HepG2 (cell line): Measurements from ENCODE around the gene TRIM8. TPM values are rescaled to one million over a fixed set of nuclear protein-coding genes. Genes with fewer than 3 reads are reported as not detected.

ENCODE experiments used
- ATF7 ChIP-seq, 2 experiments: fragments of 450-650 bp in 1 of 2; sonication (generic) in 1 of 2; formaldehyde crosslinking in 1 of 2; IDR thresholded peaks; 2 replicates each; pipeline versions ENCODE4 v1.4.0 to v1.6.1; 2016 to 2020; ENCODE audit warnings: antibody characterized with exemption in 1 of 2, mild to moderate bottlenecking in 1 of 2, missing genetic modification reagents in 1 of 2
- FOSL2 ChIP-seq: sonication (generic); formaldehyde crosslinking; IDR thresholded peaks from 2 replicates; pipeline ENCODE4 v1.4.0; 2020; ENCODE audit warnings: missing genetic modification reagents
- GFI1 ChIP-seq: sonication (generic); formaldehyde crosslinking; IDR thresholded peaks from 2 replicates; pipeline ENCODE4 v1.5.0; 2020; ENCODE audit warnings: missing genetic modification reagents, mild to moderate bottlenecking, borderline replicate concordance
- HMG20A ChIP-seq: IDR thresholded peaks from 2 replicates; pipeline ENCODE4 v1.6.1; 2016; ENCODE audit warnings: borderline replicate concordance
- HNRNPL ChIP-seq: fragments of 200-400 bp; formaldehyde crosslinking; IDR thresholded peaks from 2 replicates; pipeline ENCODE4 v1.6.1; 2017; ENCODE audit warnings: mild to moderate bottlenecking, low read depth, low read length
- PAXIP1 ChIP-seq: sonication (generic); formaldehyde crosslinking; conservative IDR thresholded peaks from 2 replicates; pipeline ENCODE4 v1.4.0; 2020; ENCODE audit warnings: mild to moderate bottlenecking, missing genetic modification reagents, moderate library complexity
- POLR2AphosphoS2 ChIP-seq: IDR thresholded peaks from 2 replicates; pipeline ENCODE4 v1.6.1; 2011; ENCODE audit warnings: low read depth, low read length, improper control_type of control experiment
- RAD51 ChIP-seq: fragments of 450-650 bp; IDR thresholded peaks from 2 replicates; pipeline ENCODE4 v1.6.1; 2016; ENCODE audit warnings: borderline replicate concordance
- RBFOX2 ChIP-seq: fragments of 200-400 bp; formaldehyde crosslinking; IDR thresholded peaks from 2 replicates; pipeline ENCODE4 v1.6.1; 2017; ENCODE audit warnings: low read depth, mild to moderate bottlenecking, low read length
- RBM22 ChIP-seq: fragments of 200-400 bp; formaldehyde crosslinking; optimal IDR thresholded peaks from 2 replicates; pipeline ENCODE3; 2017; ENCODE audit warnings: mild to moderate bottlenecking, low read length, moderate library complexity
- SOX5 ChIP-seq: IDR thresholded peaks from 2 replicates; pipeline ENCODE4 v1.6.1; 2016; ENCODE audit warnings: borderline replicate concordance
- TSC22D2 ChIP-seq: sonication (generic); formaldehyde crosslinking; IDR thresholded peaks from 2 replicates; pipeline ENCODE4 v1.5.1; 2020; ENCODE audit warnings: missing genetic modification reagents, mild to moderate bottlenecking, borderline replicate concordance
- ZKSCAN1 ChIP-seq: fragments of 150-350 bp; IDR thresholded peaks from 2 replicates; pipeline ENCODE4 v1.6.1; 2014; ENCODE audit warnings: low read length
- ZNF205 ChIP-seq: IDR thresholded peaks from 2 replicates; pipeline ENCODE4 v1.6.1; 2018; ENCODE audit warnings: missing biosample characterization, missing genetic modification reagents
- ZNF296 ChIP-seq: sonication (generic); formaldehyde crosslinking; conservative IDR thresholded peaks from 2 replicates; pipeline ENCODE4 v1.5.0; 2020; ENCODE audit warnings: mild to moderate bottlenecking, missing genetic modification reagents
- ZNF441 ChIP-seq: sonication (generic); formaldehyde crosslinking; IDR thresholded peaks from 2 replicates; pipeline ENCODE4 v1.7.0; 2021; ENCODE audit warnings: missing genetic modification reagents, borderline replicate concordance
- ZNF577 ChIP-seq: sonication (generic); formaldehyde crosslinking; IDR thresholded peaks from 2 replicates; pipeline ENCODE4 v1.4.0; 2020; ENCODE audit warnings: mild to moderate bottlenecking, low read depth, missing genetic modification reagents, borderline replicate concordance
- ZNF75D ChIP-seq: sonication (generic); formaldehyde crosslinking; IDR thresholded peaks from 2 replicates; pipeline ENCODE4 v1.8.1; 2023; ENCODE audit warnings: missing genetic modification reagents, mild to moderate bottlenecking, borderline replicate concordance
- polyA plus RNA-seq, 8 experiments: library from polyadenylated mRNA; depleted of rRNA in 3 of 8; stranded (reverse) in 7 of 8; unstranded in 1 of 8; fragments of >200 nt; fragmentation: Illumina TruSeq in 4 of 8; extraction: Trizol in 4 of 8; gene quantifications; 2 replicates each; pipeline versions ENCODE4 v1.2.1 to v1.2.3, GENCODE V29; 2011 to 2016; ENCODE audit warnings: low read depth in 4 of 8, missing spikeins in 1 of 8, mixed read lengths in 1 of 8; ENCODE audit not compliant: insufficient read depth in 1 of 8
- total RNA-seq, 5 experiments: library from RNA; depleted of rRNA; stranded (reverse); fragments of >200 nt; fragmentation: Illumina TruSeq; extraction: Trizol; gene quantifications; 2 replicates each; pipeline ENCODE4 v1.2.3, GENCODE V29; 2016; ENCODE audit warnings: low read depth in 1 of 5
- TF ChIP-seq, protein P1 (sequence below): IDR thresholded peaks from 2 replicates; pipeline ENCODE4 v1.6.1; 2016; ENCODE audit warnings: mild to moderate bottlenecking
- TF ChIP-seq, protein P2 (sequence below): sonication (generic); formaldehyde crosslinking; IDR thresholded peaks from 2 replicates; pipeline ENCODE4 v1.4.0; 2020; ENCODE audit warnings: missing genetic modification reagents
- TF ChIP-seq, protein P3 (sequence below): sonication (generic); formaldehyde crosslinking; IDR thresholded peaks from 2 replicates; pipeline ENCODE4 v1.5.0; 2020; ENCODE audit warnings: mild to moderate bottlenecking, missing genetic modification reagents, moderate library complexity

Gene TRIM8
- total and polyA plus RNA-seq, 2 of the 13 experiments (the other 11 are each of a cell fraction or from before 2014, with no cell fraction given), result 38.9 to 66.5 TPM

GRCh38 chr10:102657984-102658724 lies 13.9 kb downstream of the TRIM8 start (continued):
- TF ChIP-seq PAXIP1 (CRISPR knock-in tag) (peak; percentile 60), ZNF577 (CRISPR knock-in tag) (no peak), SOX5 (CRISPR knock-in tag) (no peak), ZNF296 (CRISPR knock-in tag) (no peak), HNRNPL (peak; percentile 96), ATF7 (IDR thresholded peaks at IDR 0.05) (no peak), ATF7 (CRISPR knock-in tag; IDR thresholded peaks at IDR 0.05) (no peak), RAD51 (no peak), POLR2AphosphoS2 (peak; percentile 86), ZNF205 (CRISPR knock-in tag) (0 out of 2 replicates have a peak, but pooled peaks have one; percentile 34), HMG20A (CRISPR knock-in tag) (peak; percentile 52; the same call in 1 of the 2 replicates), ZNF75D (CRISPR knock-in tag) (no peak), RBM22 (peak; percentile 95), RBFOX2 (peak; percentile 32; the same call in 1 of the 2 replicates), TSC22D2 (CRISPR knock-in tag) (no peak), FOSL2 (CRISPR knock-in tag) (peak; percentile 30; the same call in 1 of the 2 replicates), GFI1 (0 out of 2 replicates have a peak, but pooled peaks have one; percentile 23), ZNF441 (CRISPR knock-in tag) (0 out of 2 replicates have a peak, but pooled peaks have one; percentile 40), ZKSCAN1 (peak; percentile 72)
- TF ChIP-seq, protein P1, sequence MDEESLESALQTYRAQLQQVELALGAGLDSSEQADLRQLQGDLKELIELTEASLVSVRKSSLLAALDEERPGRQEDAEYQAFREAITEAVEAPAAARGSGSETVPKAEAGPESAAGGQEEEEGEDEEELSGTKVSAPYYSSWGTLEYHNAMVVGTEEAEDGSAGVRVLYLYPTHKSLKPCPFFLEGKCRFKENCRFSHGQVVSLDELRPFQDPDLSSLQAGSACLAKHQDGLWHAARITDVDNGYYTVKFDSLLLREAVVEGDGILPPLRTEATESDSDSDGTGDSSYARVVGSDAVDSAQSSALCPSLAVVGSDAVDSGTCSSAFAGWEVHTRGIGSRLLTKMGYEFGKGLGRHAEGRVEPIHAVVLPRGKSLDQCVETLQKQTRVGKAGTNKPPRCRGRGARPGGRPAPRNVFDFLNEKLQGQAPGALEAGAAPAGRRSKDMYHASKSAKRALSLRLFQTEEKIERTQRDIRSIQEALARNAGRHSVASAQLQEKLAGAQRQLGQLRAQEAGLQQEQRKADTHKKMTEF (CRISPR knock-in tag), result 0 out of 2 replicates have a peak, but pooled peaks have one; percentile 34
- TF ChIP-seq, protein P2, sequence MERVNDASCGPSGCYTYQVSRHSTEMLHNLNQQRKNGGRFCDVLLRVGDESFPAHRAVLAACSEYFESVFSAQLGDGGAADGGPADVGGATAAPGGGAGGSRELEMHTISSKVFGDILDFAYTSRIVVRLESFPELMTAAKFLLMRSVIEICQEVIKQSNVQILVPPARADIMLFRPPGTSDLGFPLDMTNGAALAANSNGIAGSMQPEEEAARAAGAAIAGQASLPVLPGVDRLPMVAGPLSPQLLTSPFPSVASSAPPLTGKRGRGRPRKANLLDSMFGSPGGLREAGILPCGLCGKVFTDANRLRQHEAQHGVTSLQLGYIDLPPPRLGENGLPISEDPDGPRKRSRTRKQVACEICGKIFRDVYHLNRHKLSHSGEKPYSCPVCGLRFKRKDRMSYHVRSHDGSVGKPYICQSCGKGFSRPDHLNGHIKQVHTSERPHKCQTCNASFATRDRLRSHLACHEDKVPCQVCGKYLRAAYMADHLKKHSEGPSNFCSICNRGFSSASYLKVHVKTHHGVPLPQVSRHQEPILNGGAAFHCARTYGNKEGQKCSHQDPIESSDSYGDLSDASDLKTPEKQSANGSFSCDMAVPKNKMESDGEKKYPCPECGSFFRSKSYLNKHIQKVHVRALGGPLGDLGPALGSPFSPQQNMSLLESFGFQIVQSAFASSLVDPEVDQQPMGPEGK (CRISPR knock-in tag), result peak; percentile 64
- TF ChIP-seq, protein P3, sequence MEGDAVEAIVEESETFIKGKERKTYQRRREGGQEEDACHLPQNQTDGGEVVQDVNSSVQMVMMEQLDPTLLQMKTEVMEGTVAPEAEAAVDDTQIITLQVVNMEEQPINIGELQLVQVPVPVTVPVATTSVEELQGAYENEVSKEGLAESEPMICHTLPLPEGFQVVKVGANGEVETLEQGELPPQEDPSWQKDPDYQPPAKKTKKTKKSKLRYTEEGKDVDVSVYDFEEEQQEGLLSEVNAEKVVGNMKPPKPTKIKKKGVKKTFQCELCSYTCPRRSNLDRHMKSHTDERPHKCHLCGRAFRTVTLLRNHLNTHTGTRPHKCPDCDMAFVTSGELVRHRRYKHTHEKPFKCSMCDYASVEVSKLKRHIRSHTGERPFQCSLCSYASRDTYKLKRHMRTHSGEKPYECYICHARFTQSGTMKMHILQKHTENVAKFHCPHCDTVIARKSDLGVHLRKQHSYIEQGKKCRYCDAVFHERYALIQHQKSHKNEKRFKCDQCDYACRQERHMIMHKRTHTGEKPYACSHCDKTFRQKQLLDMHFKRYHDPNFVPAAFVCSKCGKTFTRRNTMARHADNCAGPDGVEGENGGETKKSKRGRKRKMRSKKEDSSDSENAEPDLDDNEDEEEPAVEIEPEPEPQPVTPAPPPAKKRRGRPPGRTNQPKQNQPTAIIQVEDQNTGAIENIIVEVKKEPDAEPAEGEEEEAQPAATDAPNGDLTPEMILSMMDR (CRISPR knock-in tag), result no peak
